Keratinocyte (primary cell): Measurements from ENCODE around the gene NCF2. TPM values are rescaled to one million over a fixed set of nuclear protein-coding genes. Genes with fewer than 3 reads are reported as not detected.
A peak's percentile ranks its signal among the peaks of the same experiment; 100 is the strongest.
"Not testable (repeated sequence)": the region's sequence is repeated elsewhere in the genome, so short reads cannot be mapped to it uniquely, and the experiment has no call there.

Experiments used
- DNase-seq: peaks from one replicate; pipeline ENCODE4 v3.0.0-alpha.2; 2011; ENCODE audit warnings: low read depth, missing footprints, low spot score
- FAIRE-seq: peaks from 2 replicates; lab custom pipeline; 2011; peaks lifted over from hg19 to GRCh38; lab: Jason Lieb, UNC
- H2AFZ ChIP-seq: 2 replicates; pipeline ENCODE4 v1.6.0; 2012; ENCODE audit warnings: low read length, control low read depth, inconsistent platforms; ENCODE audit not compliant: control insufficient read depth
- H3K27ac ChIP-seq: 2 replicates; pipeline ENCODE4 v1.5.1; 2011; ENCODE audit warnings: low read length; ENCODE audit not compliant: control insufficient read depth, insufficient read depth
- H3K27me3 ChIP-seq: 3 replicates; pipeline ENCODE4 v1.6.0; 2011; ENCODE audit warnings: low read length; ENCODE audit not compliant: control insufficient read depth, insufficient read depth; ENCODE audit errors: extremely low read depth
- H3K36me3 ChIP-seq, 2 experiments: 2 replicates in 1 of 2; 3 replicates in 1 of 2; pipeline ENCODE4 v1.5.1; 2011; ENCODE audit warnings: low read length in 2 of 2, mild to moderate bottlenecking in 1 of 2; ENCODE audit not compliant: control insufficient read depth in 2 of 2, insufficient read depth in 2 of 2; ENCODE audit errors: extremely low read depth in 1 of 2
- H3K4me1 ChIP-seq: 3 replicates; pipeline ENCODE4 v1.5.1; 2011; ENCODE audit warnings: low read length; ENCODE audit not compliant: control insufficient read depth, insufficient read depth; ENCODE audit errors: extremely low read depth
- H3K4me2 ChIP-seq: 3 replicates; pipeline ENCODE4 v1.6.0; 2011; ENCODE audit warnings: low read depth, low read length; ENCODE audit not compliant: control insufficient read depth, insufficient read depth; ENCODE audit errors: extremely low read depth
- H3K4me3 ChIP-seq, 3 experiments: fragments of 200-600 bp in 1 of 3; sonication (generic) in 1 of 3; 2 replicates in 2 of 3; 3 replicates in 1 of 3; pipeline ENCODE4 v1.5.1; 2011 to 2016; ENCODE audit warnings: low read length in 3 of 3, mild to moderate bottlenecking in 3 of 3, control low read depth in 2 of 3, inconsistent platforms in 1 of 3, low read depth in 1 of 3, mixed read lengths in 1 of 3, mixed run types in 1 of 3, moderate library complexity in 1 of 3; ENCODE audit not compliant: control insufficient read depth in 2 of 3, insufficient read depth in 2 of 3; ENCODE audit errors: extremely low read depth in 1 of 3
- H3K79me2 ChIP-seq: 2 replicates; pipeline ENCODE4 v1.6.0; 2012; ENCODE audit warnings: low read length; ENCODE audit not compliant: control insufficient read depth, insufficient read depth
- H3K9ac ChIP-seq: 3 replicates; pipeline ENCODE4 v1.6.0; 2011; ENCODE audit warnings: low read length; ENCODE audit not compliant: control insufficient read depth, insufficient read depth; ENCODE audit errors: extremely low read depth
- H3K9me1 ChIP-seq: 3 replicates; pipeline ENCODE4 v1.6.0; 2011; ENCODE audit warnings: low read length; ENCODE audit not compliant: control insufficient read depth, insufficient read depth; ENCODE audit errors: extremely low read depth
- H3K9me3 ChIP-seq: 2 replicates; pipeline ENCODE4 v1.5.1; 2012; ENCODE audit warnings: low read depth, low read length; ENCODE audit not compliant: control insufficient read depth
- H4K20me1 ChIP-seq: 3 replicates; pipeline ENCODE4 v1.6.0; 2011; ENCODE audit warnings: low read length; ENCODE audit not compliant: control insufficient read depth, insufficient read depth; ENCODE audit errors: extremely low read depth
- EZH2 ChIP-seq: IDR thresholded peaks from one replicate; pipeline ENCODE4 v1.6.1; 2012; ENCODE audit warnings: inconsistent platforms, mild to moderate bottlenecking, low read length, moderate library complexity
- dilution Hi-C: fragments of 300-500 bp; cut with MboI; formaldehyde crosslinking; loops from one replicate; pipeline ENCODE4 v1.7.0; 2020; ENCODE audit warnings: low sequenced_read_pairs; ENCODE audit not compliant: extremely low pct_ligation_motif_present
- polyA plus RNA-seq, 5 experiments: library from polyadenylated mRNA; depleted of rRNA in 3 of 5; stranded (reverse) in 3 of 5; stranded (forward) in 1 of 5; unstranded in 1 of 5; fragments of >200 nt; gene quantifications; 1 replicate in 1 of 5; 2 replicates in 3 of 5; 3 replicates in 1 of 5; pipeline versions ENCODE4 v1.2.1 to v1.2.3, GENCODE V29; 2011 to 2012; ENCODE audit warnings: missing spikeins in 2 of 5, low read depth in 1 of 5, low replicate concordance in 1 of 5
- TF ChIP-seq, protein P1 (sequence below), 3 experiments: IDR thresholded peaks in 1 of 3; conservative IDR thresholded peaks in 1 of 3; optimal IDR thresholded peaks in 1 of 3; 2 replicates in 2 of 3; 3 replicates in 1 of 3; pipeline versions ENCODE3 to v1.5.1; 2011; ENCODE audit warnings: low read length in 3 of 3, mild to moderate bottlenecking in 3 of 3, moderate library complexity in 2 of 3, control low read depth in 1 of 3, inconsistent platforms in 1 of 3; ENCODE audit not compliant: insufficient read depth in 2 of 3; ENCODE audit errors: extremely low read depth in 1 of 3

Gene NCF2
- polyA plus RNA-seq, 1 donor (not counting 4 experiments of a cell fraction or from before 2014, with no cell fraction given) = 9.2 TPM

DNA sequence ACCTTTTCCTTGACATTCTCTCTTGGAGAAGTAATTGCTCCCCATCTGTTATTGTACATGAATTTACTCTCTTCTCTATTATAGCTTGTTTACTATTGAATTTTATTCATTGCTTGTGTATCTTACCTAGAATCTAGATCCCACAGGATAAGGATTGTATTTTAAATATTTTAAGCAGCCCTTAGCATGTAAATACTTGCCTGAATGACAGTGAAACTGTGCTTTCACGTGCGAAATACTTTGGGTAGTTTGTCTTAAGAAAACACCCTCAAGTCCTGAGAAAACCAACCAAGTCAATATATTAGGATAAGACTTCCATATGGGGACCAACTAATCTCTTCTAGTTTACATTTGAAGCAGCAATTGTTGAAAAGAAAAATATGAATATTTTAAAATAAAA is 30.1 kb upstream of the NCF2 start:
- Histone ChIP-seq H3K4me1 (peaks cover 26% of the 10 kb centered on the region), H3K4me2 (peak overlapping the region; percentile 51), H3K27me3 (no peaks in the 10 kb centered on the region), H2AFZ (no peak overlapping the region), H3K36me3 (no peaks in the 10 kb centered on the region), H3K4me3 (no peak overlapping the region), H3K9ac (no peak overlapping the region), H3K79me2 (no peaks in the 10 kb centered on the region), H3K9me1 (no peaks in the 10 kb centered on the region), H3K27ac (peak overlapping the region; percentile 59), H3K9me3 (no peaks in the 10 kb centered on the region), H4K20me1 (no peaks in the 10 kb centered on the region)
- DNase-seq = no peak
- FAIRE-seq = no peak
- TF ChIP-seq EZH2 = no peak
- TF ChIP-seq, protein P1, sequence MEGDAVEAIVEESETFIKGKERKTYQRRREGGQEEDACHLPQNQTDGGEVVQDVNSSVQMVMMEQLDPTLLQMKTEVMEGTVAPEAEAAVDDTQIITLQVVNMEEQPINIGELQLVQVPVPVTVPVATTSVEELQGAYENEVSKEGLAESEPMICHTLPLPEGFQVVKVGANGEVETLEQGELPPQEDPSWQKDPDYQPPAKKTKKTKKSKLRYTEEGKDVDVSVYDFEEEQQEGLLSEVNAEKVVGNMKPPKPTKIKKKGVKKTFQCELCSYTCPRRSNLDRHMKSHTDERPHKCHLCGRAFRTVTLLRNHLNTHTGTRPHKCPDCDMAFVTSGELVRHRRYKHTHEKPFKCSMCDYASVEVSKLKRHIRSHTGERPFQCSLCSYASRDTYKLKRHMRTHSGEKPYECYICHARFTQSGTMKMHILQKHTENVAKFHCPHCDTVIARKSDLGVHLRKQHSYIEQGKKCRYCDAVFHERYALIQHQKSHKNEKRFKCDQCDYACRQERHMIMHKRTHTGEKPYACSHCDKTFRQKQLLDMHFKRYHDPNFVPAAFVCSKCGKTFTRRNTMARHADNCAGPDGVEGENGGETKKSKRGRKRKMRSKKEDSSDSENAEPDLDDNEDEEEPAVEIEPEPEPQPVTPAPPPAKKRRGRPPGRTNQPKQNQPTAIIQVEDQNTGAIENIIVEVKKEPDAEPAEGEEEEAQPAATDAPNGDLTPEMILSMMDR (optimal IDR thresholded peaks at IDR 0.05 in 1 of 3, IDR thresholded peaks at IDR 0.05 in 1 of 3, conservative IDR thresholded peaks at IDR 0.05 in 1 of 3; ENCODE audit: extremely low read depth in 1 of 3, insufficient read depth in 2 of 3, low read length in 3 of 3) = no peak
- dilution Hi-C loops = no loop called here

- Histone ChIP-seq H3K36me3 (no peaks in the 10 kb centered on the region), H3K27me3 (no peaks in the 10 kb centered on the region), H4K20me1 (no peaks in the 10 kb centered on the region), H3K9me3 (no peaks in the 10 kb centered on the region), H3K27ac (peak overlapping the region; percentile 59), H3K79me2 (no peaks in the 10 kb centered on the region), H3K9me1 (no peaks in the 10 kb centered on the region), H3K4me2 (no peak overlapping the region), H3K4me1 (peaks cover 26% of the 10 kb centered on the region), H2AFZ (no peak overlapping the region), H3K4me3 (no peak overlapping the region), H3K9ac (no peak overlapping the region)
- dilution Hi-C loops = no loop called here
- TF ChIP-seq, protein P1 (optimal IDR thresholded peaks at IDR 0.05 in 1 of 3, IDR thresholded peaks at IDR 0.05 in 1 of 3, conservative IDR thresholded peaks at IDR 0.05 in 1 of 3; ENCODE audit: extremely low read depth in 1 of 3, insufficient read depth in 2 of 3, low read length in 3 of 3) = no peak
- FAIRE-seq = peak; percentile 9
- DNase-seq = no peak
Measured at GRCh38 chr1:183619781-183620180, 29.5 kb upstream of the NCF2 start.

GRCh38 chr1:183618202-183618601 is 27.9 kb upstream of the NCF2 start:
- H2AFZ ChIP-seq, H3K36me3 ChIP-seq, FAIRE-seq, H3K4me2 ChIP-seq, H3K9me3 ChIP-seq, H4K20me1 ChIP-seq, H3K9me1 ChIP-seq, DNase-seq, H3K27me3 ChIP-seq, H3K4me3 ChIP-seq, H3K79me2 ChIP-seq, dilution Hi-C loops, H3K27ac ChIP-seq, H3K9ac ChIP-seq: not testable (repeated sequence)
- peaks cover 23% of the 10 kb centered on the region for H3K4me1 ChIP-seq

DNA sequence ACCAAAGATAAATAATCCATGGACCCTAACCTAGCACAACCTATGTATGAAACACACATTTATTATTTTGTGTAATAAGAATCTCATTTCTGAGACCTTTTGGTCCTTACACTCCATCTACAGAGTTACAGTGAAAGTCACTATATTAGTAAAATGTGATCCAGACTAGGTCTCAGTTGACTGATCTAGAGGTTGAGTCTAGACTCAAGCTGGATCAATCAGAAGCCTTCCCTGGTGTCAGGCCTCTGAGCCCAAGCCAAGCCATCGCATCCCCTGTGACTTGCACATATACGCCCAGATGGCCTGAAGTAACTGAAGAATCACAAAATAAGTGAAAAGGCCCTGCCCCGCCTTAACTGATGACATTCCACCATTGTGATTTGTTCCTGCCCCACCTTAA is 22.7 kb upstream of the NCF2 start:
- H3K9ac ChIP-seq, dilution Hi-C loops, H3K79me2 ChIP-seq, H3K9me3 ChIP-seq, FAIRE-seq, H3K4me3 ChIP-seq, H4K20me1 ChIP-seq, H2AFZ ChIP-seq, H3K36me3 ChIP-seq, H3K27me3 ChIP-seq, H3K9me1 ChIP-seq, DNase-seq: not testable (repeated sequence)
- peak overlapping the region; percentile 17 for H3K4me2 ChIP-seq
- peak overlapping the region; percentile 61 for H3K27ac ChIP-seq
- peaks cover 32% of the 10 kb centered on the region for H3K4me1 ChIP-seq
